ENCODE results near the gene TRIM66.

DNA sequence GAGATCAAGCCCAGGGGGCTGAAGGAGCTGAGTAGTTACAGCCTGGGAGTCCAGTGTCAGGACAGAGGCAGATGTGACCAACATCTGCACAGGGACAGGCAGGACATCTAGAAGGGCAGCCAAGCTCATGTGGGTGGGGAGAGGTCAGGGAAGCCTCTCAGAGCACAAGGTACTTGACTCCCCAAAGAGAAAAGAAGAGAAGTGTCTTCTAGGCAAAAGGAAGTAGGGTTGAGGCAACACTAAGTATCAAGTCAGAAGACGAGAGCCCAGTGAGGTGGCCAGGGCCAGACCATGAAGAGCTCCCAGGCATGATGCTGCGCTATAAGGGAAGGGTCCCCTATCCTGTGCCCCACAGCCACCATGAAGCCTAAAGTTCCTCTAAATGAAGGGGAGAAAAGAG is 21.7 kb upstream of the TRIM66 start:
- no peak for TF ChIP-seq YY1 (IDR thresholded peaks at IDR 0.05; ENCODE audit: insufficient read depth, insufficient read length)
- no peak for TF ChIP-seq ZNF274 (IDR thresholded peaks at IDR 0.05; ENCODE audit: low read depth, low read length)
- TF ChIP-seq SUZ12 (IDR thresholded peaks at IDR 0.05; ENCODE audit: extremely low read depth, insufficient read depth, insufficient read length), result no peak
